Fibroblast of skin of back (primary cell): Measurements from ENCODE around the gene PRR5L.

Experiments
- DNase-seq: peaks from one replicate; pipeline ENCODE4 v3.0.0-alpha.2; 2013

PRR5L gene

DNA sequence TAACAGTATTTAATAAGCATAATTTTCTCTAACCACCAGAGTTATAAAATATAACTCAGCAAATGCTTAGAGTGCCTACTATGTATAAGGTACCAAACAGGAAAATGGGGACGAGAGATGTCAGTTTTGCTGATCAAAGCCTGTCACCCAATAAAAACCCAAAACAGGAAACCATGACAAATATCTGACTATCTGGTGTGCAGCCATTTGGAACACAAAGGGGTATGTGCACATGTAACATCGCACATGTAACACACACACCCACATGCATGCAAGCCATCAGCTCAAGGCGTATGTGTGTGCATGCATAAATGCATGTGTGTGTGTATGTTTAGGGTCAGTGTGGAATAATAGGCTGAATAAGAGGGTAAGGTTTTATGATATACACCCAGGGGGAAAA, 64.2 kb downstream of the PRR5L start:
- DNase-seq = no peak

GRCh38 chr11:36360826-36361415, 64.8 kb downstream of the PRR5L start:
- DNase-seq = no peak

DNA sequence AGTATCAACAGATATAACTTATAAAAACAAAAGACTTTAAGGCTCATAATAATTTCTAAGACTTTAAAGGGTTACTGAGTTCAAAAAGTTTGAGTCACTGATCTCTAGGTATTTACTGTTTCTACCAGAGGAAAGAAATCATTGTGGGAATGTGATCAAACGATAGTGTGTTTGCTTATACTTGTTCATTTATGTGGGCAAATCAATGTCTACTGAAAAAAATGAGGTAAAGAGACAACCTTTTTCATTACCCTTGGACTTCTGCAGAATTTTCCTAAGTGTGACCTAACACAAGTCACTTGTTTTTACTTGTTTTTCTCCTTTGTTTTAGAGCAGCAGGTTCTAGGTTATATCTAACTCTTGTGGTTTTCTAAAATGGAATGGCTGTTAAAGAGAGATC, 65.4 kb downstream of the PRR5L start:
- peak; percentile 38 for DNase-seq

- peak; percentile 98 for DNase-seq
These were observed 65.9 kb downstream of the PRR5L start for GRCh38 chr11:36361901-36362391.

DNA sequence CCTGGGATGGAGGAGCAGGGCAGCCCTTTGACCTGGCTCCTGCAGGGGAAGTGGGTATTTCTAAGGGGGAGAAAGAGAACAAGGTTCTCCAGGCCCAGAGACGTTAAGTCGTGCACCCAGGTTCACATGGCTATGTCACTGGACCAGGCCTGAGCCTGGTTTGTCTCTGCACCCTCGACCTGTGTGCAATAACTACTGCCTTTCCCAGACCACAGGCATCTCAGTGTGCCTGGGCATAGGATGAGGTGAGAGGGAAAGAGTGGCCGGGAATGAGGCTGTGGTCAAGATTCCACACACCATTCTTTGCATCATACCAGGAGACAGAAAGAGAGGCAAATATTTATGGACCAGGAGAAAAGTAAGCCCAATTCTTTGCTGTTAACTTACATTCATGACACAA, 66.8 kb downstream of the PRR5L start:
- peak; percentile 80 for DNase-seq

DNA sequence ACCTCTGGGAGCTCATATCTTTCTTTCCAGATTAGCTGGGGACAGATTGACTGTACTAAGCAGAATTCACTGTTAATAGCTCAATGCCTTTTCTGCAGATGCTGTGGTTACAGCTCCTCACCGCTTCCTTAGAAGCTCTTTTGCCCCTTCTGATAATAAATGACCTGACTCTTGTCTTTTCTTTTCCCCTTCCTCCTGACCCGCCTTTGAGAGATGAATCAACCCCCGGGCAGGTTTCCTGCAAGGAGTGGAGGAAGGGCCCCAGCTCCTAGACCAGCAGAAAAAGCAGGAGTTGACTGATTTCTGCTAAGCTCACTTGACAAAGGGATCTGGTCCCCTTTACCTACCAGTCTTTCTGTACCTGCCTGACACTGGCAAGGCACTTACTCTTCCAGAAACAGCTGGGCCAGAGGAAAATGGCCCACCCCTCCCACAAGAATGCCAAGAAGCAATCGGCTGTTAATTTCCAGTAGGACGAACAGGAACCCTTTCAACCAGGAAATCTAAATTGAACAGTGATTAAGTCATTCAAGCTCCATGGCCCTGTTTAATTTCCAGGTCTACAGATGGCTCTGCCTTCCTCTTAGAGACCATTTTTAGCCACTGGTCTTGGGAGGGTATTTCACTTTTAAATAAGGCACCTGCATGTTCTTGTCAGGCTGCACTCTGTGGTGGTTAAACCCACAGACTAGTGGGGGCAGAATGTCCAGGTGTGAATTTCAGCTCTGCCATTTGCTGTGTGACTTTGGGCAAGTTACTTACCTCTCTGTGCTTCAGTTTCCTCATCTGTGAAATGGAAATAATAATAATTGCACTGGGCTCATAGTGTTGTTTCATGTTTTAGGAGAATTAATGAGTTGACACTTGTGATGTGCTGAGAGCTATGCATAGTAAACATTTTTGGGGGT, 67.5 kb downstream of the PRR5L start:
- DNase-seq = no peak

DNA sequence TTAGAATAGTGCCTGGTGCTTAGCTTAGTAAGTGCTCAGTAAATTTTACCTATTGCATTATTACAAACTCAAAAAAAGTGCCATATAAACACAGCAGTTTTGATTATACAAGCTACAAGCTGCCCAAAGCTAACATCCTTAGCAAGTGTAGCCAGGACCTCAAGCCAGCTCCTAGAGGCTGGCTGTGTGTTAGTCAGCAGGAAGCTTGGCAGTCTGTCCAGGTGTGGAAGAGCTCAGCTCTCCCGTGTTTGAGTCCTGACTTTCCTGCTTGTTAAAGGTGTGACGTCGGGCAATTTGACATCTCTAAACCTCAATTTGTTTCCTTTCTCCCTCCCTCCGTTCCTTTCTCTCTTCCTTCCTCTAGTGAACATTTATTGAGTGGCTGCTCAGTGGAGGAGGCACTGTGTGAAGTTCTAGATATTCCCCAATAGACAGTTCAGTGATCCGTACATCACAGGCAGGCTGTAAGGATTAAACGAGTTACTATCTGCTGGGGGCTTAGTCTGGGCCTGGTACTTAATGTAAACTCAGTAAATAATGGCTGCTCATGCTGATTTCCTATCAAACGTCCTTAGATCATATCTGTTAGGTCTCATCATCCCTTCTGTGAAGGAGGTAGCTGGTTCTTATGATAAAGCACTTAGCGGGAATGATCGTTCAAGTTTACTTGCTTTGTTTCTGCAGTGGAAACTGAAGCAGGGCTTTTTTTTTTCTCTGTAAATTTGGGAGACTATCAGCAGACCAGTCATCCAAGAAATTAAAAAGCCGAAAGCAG, 68.7 kb downstream of the PRR5L start:
- DNase-seq = no peak

DNA sequence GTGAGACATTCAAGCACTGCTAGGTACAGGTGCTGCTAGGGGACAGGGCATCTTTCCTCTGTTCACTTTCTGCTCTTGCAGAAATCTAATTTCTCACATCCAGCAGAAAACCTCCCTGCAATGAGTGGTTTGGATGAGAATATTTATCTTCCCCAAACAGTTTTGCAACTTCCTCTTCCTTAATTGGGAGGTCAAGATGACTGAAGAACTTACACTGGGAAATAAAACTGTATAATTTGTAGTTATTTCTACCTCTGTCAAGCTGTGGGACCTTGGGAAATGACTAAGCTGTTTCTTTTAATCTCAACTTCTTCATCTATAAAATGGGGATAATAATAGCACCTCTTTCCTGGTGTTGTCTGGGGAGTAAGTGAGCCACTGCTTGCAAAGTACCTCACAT, 69.8 kb downstream of the PRR5L start:
- no peak for DNase-seq

DNA sequence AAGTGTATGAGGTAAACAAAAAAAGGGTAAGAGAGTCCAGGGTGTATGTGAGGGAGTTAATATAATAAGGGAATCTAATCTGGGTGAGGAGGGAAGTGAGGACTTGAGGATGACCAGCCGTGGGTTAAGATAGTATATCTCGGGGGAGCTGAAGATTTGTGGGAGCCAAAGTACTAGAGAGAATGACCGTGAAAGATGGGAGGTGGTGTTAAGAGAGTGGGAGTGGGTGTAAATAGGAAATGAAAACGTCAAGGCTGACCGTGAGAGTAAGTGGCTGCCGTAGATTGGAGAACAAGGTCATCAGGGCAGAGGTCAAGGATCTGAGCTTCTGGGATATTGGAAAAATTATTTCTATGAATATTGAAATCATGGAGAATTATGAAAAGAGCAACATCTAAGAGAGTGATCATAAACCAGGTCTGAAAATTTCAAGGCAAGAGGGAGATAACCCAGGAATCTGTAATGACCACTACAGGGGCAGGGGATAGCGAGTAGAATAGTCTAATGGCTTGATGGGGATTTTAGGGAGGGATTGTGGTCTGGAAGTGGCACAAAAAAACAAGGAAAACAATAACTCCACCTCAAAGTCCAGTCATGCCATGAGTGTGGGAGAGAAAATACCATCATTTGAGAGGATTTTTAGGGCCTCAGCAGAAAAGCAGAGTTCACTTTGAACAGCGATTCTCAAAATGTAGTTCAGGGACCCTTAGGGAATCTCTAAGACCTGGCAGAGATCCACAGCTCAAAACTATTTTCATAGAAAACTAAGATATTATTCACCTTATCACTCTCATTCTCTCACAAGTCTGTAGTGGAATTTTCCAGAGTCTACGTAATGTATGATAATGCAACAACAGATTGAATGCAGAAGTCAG, 72.0 kb downstream of the PRR5L start:
- peak; percentile 44 for DNase-seq

GRCh38 chr11:36371181-36371580, 75.1 kb downstream of the PRR5L start:
- no peak for DNase-seq

DNA sequence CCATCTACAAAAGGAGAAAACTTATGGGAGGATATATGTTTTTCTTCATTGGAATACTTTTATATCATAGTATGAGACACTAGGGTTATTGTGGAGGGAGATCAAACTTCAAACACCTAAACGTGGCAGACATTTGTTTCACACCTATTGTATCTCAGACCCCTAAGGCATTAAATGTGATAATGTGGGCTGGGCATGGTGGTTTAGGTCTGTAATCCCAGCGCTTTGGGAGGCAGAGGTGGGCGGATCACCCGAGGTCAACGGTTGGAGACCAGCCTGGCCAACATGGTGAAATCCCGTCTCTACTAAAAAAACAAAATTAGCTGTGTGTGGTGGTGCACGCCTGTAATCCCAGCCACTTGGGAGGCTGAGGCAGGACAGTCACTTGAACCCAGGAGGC, 75.5 kb downstream of the PRR5L start:
- DNase-seq = no peak

DNA sequence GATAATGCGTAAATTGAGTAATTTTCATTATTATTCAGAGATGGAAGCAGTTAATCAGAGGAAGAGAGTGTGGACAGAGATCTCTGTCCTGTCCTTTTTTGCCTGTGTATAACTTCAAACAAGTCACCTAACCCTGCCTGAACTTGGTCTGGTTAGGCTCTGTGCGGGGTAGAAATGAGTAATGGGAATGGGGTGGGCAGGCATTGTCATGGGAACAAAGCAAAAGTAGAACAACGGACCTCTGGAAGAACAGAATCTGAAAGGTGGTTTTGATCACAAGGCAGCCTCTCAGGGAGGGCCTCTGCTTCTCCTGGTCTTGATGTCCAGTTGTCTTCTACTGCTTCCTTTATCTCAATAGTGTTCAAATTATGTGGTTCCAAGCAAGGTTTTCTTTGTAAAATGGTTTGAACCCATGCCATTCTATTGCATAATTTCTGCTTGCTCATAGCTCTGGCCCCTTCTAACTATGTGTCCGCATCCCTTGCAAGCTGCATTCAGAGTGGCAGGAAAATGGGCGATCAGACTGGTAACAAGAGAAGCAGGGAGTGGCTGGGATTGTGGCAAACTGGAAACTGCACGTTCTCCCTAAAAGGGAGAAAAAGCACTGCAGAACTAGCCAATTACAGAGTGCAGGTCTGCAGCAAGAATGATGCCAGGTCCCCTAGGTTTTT, 76.1 kb downstream of the PRR5L start:
- peak; percentile 63 for DNase-seq

GRCh38 chr11:36373016-36374010, 77.2 kb downstream of the PRR5L start:
- DNase-seq = no peak

- no peak for DNase-seq
These were observed 78.6 kb downstream of the PRR5L start for GRCh38 chr11:36374726-36375125.

DNA sequence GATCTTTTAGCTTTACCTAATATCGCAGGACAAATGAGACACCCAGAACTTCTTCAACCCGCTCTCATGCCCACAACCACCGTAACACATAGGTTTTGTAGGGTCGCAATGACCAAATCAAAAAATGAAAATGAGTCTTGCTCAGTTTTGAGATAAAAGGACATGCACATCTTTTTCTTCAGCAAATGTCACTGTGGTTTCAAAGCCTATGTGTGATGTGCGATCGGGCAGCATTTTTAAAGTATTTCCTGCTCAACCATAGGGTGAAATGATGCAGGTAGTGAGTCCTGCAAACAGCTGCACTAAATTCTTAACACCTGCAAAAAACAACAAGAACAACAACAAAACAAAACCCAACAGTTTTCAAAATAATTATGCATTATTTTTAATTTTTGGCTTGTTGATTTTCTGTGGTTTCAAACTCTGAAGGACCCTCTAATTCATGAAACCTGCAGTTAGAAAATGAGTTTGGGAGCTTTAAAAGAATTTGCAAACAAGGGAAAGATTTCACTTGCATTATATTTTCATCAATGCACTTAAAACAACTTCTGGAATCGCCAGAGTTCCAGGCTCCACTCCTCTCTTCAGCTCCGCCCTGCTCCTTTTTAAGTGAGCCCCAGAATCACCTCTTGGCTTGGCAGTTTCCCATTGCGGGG, 79.4 kb downstream of the PRR5L start:
- no peak for DNase-seq

DNA sequence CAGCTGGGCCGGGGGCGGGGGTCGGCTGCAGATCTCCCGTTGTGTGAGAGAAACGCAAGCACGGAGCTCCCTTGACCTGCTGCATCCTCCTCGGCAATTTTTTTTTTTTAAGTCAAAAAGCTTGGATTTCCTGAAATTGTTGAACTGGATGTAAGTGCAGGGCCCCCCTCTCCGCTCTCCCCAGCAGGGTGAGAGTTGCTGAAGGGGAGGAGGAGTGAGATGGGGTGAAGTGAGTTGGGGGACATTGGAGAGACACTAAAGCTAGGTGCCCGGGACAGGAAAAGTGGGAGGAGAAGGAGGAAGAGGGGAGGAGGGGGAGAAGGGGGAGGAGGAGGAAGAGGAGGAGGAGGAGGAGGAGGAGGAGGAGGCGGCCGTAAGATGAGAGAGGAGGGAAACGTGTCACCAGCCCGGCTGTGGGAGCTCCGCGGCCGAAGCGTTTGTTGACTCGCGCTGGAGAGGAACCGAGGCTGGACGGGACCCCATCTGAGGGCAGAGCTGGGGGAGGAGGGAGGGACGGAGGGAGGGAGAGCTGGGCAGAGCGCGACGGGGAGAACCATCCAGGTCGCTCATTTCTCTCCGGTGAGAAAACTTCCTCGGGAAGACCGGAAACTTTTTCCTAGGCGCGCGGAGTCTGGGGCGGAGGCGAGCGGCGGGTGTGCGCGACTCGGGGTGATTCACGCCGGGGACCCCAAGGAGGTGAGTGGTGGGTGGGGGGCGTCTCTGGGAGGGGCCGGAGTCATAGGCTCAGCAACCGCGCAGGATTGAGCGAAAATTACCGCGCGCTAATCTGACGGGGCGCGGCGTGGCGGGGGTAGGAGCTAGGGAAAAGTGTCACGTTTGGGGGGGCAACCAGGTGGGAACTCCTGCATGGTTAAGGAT, 80.2 kb downstream of the PRR5L start:
- peak; percentile 62 for DNase-seq

DNA sequence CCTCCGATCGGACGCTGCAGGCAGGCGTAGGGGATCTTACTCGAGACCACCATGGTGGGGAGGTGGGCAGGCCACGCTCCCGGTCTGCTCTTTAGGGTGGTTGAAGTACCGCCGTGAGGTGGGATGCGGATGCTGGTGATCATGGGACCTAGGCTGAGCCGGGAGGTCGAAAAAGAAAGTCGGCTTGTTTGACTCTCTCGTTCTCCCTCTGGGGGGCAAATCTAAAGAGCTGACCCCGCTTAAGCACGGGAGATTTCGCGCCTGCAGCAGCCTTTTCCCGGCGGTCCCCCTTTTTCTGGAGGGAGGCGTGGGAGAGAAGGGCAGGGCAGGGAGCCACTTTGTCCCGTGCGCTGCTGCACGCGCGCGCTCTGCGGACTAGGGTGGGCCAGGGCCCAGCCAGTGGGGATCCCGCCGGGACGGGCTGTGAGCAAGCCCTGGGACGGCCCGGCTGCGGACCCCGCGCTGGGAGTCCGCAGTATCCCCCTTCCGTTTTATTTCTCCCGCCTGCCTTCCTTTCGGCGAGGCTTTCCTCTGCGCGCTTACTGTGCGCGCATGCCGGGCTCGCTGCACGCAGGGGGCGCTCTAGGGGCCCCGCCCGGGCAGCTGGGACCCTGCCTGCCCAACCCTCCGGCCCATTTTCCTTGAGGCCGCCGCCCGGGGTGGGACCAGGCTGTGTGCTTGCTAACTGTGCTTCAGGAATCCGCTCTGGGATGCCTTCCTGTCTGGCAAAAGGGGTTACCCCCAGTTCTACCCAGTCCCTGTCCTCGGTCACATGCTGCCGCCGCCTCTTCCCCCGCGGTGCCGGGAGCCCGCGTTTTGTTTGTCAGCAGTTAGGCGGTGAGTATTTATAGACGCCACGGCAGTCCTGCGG, 81.0 kb downstream of the PRR5L start:
- peak; percentile 75 for DNase-seq
